Fibroblast of pulmonary artery (primary cell): Measurements from ENCODE around the gene HOXC12.

Experiments used
- DNase-seq: peaks from one replicate; pipeline ENCODE4 v3.0.0-alpha.2; 2010; ENCODE audit warnings: low read depth
- H3K4me3 ChIP-seq: replicated peaks from 2 replicates; pipeline ENCODE4 v1.5.1; 2011; ENCODE audit warnings: low read depth, mild to moderate bottlenecking, control low read depth, low read length, moderate library complexity
- CTCF ChIP-seq: IDR thresholded peaks from 2 replicates; pipeline ENCODE4 v1.5.1; 2011; ENCODE audit warnings: mild to moderate bottlenecking, control low read depth, low read length, inconsistent platforms; ENCODE audit errors: missing control alignments

HOXC12 gene

GRCh38 chr12:53953831-53954693 lies 641 bp upstream of the HOXC12 start:
- no peak for DNase-seq
- no peak for TF ChIP-seq CTCF
- no peak overlapping the region for H3K4me3 ChIP-seq

GRCh38 chr12:53955036-53955775 lies 503 bp downstream of the HOXC12 start:
- DNase-seq, result no peak
- TF ChIP-seq CTCF, result no peak
- no peak overlapping the region for H3K4me3 ChIP-seq

- TF ChIP-seq CTCF, result no peak
- DNase-seq, result no peak
- no peak overlapping the region for H3K4me3 ChIP-seq
Observed at GRCh38 chr12:53955776-53956250, 1.1 kb downstream of the HOXC12 start.

- H3K4me3 ChIP-seq, result no peak overlapping the region
- no peak for DNase-seq
- TF ChIP-seq CTCF, result no peak
Observed at GRCh38 chr12:53956251-53956887, 1.7 kb downstream of the HOXC12 start.

- no peak for DNase-seq
- no peak overlapping the region for H3K4me3 ChIP-seq
- no peak for TF ChIP-seq CTCF
Observed at GRCh38 chr12:53956914-53957536, 2.3 kb downstream of the HOXC12 start.

- no peak overlapping the region for H3K4me3 ChIP-seq
- no peak for TF ChIP-seq CTCF
- DNase-seq, result no peak
Observed at GRCh38 chr12:53958128-53958527, 3.4 kb downstream of the HOXC12 start.
